OCI-LY1 (cell line): ENCODE results near the gene PEG3.

Source experiments
- EZH2 ChIP-seq: fragments of 200-600 bp; sonication (generic), shearing (Covaris generic); IDR thresholded peaks from 2 replicates; pipeline ENCODE4 v1.8.0; 2017; ENCODE audit warnings: borderline replicate concordance, mixed run types, mild to moderate bottlenecking, antibody characterized with exemption, low read length, moderate library complexity, mixed read lengths
- TF ChIP-seq, protein P1 (sequence below): fragments of 200-600 bp; sonication (generic), shearing (Covaris generic); IDR thresholded peaks from 2 replicates; pipeline ENCODE4 v1.5.1; 2017; ENCODE audit warnings: mild to moderate bottlenecking, antibody characterized with exemption, low read length, moderate library complexity, mixed read lengths

DNA sequence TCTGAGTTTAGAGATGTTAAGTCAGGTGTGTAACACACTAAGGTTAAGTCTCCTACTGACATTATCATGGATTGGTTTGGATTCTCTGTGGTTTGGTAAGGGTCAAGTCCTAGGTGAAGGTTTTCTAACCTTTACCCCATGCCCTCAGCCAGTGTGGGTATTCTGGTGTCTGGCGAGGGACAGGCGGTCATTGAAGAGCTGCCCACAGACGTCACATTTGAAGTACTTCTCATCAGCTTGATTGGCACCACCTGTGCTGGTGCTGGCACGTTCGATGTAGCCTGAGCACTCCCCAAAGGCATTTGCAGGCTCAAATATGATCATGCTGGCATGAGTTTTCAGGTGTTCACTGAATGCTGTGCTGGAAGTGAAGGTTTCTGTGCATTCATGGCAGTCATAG, 27.0 kb downstream of the PEG3 start:
- TF ChIP-seq, protein P1, sequence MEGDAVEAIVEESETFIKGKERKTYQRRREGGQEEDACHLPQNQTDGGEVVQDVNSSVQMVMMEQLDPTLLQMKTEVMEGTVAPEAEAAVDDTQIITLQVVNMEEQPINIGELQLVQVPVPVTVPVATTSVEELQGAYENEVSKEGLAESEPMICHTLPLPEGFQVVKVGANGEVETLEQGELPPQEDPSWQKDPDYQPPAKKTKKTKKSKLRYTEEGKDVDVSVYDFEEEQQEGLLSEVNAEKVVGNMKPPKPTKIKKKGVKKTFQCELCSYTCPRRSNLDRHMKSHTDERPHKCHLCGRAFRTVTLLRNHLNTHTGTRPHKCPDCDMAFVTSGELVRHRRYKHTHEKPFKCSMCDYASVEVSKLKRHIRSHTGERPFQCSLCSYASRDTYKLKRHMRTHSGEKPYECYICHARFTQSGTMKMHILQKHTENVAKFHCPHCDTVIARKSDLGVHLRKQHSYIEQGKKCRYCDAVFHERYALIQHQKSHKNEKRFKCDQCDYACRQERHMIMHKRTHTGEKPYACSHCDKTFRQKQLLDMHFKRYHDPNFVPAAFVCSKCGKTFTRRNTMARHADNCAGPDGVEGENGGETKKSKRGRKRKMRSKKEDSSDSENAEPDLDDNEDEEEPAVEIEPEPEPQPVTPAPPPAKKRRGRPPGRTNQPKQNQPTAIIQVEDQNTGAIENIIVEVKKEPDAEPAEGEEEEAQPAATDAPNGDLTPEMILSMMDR = no peak
- no peak for TF ChIP-seq EZH2
